ENCODE data around the gene IKZF1. TPM values are rescaled to one million over a fixed set of nuclear protein-coding genes. Genes with fewer than 3 reads are reported as not detected.
A peak's percentile ranks its signal among the peaks of the same experiment; 100 is the strongest.

The IKZF1 gene
- total and polyA plus RNA-seq, 9 of the 15 experiments (the other 6 are each of a cell fraction or from before 2014, with no cell fraction given), result 12.6 to 85.3 (median 44.7) TPM

DNA sequence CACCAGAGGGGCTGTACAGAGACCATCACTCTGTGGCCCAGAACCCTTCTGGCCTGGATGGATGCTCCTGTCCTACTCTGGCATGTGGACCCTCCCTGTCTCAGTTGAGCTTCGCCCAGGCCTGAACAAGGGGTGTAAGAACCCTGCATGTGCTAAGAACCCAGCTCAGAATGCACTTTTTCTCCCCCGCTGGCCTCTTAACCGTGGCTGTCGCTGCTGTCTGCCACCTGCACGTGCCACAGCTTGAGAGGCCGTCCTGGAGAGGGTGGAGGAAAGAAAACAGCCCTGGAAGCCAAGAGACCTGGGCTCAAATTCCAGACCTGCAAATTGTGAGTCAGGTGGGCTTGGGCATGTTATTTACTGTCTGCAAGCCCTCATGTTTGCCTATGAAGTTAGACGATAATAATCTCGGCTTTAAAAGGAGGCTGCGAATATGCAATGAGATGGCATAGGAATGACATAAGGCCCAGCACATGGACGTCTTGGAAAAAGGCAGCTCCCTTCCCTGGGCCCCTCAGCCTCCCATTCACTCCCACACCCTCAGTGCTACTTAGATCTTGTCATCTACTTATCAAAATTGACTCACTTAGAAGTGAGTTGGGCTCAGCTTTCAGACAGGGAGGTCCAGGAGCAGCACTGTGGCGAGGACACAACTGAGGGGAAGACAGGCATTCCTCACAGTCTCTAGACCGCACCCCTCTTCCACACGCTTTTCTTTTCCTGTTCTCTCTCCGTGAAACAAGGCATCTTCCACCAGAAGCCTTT lies 114.2 kb downstream of the IKZF1 start:
- H3K79me2 ChIP-seq (ENCODE audit: control insufficient read depth, insufficient read depth, low read length), result no peaks in the 10 kb centered on the region
- ChIA-PET CTCF (ENCODE audit: low intra/inter-chr PET ratio) (interaction anchor here (0.6 to 1.4 kb wide), 6 partner anchors 50 to 326 kb away, joined by 3 to 12 read pairs (median 5); partner anchors contain the start of gene ZPBP), POLR2A (interaction anchor here (0.9 to 1.1 kb wide), 2 partner anchors 11 to 13 kb away, joined by 3 to 4 read pairs; no protein-coding TSS in a partner anchor)
- BruUV-seq (replicated peaks), result no TSS peak
- in situ Hi-C loops (cut with MboI), result no loop called here
- 0 out of 2 replicates have a peak, but pooled peaks cover 4% of the 10 kb centered on the region for H4K20me1 ChIP-seq (replicated peaks; ENCODE audit: control insufficient read depth, insufficient read depth, low read length)
- H3K9ac ChIP-seq (ENCODE audit: insufficient read depth in 1 of 2, low read depth in 2 of 2, low read length in 2 of 2), result no peak overlapping the region
- no peak overlapping the region for H3K27ac ChIP-seq (ENCODE audit: extremely low read depth, low read depth, low read length)
- no peak overlapping the region for H3K4me2 ChIP-seq (ENCODE audit: insufficient read depth, low read length)
- ATAC-seq (no peak), FAIRE-seq (peak; percentile 49), DNase-seq (ENCODE audit: extremely low read depth in 1 of 4, low spot score in 3 of 4) (peak in 1 of 4 experiments; percentile 15)
- intact Hi-C loops (cut with micrococcal nuclease), result loop anchor here (1.0 to 10.0 kb wide), 7 partner anchors 51 to 564 kb away; no protein-coding TSS in a partner anchor
- H3K27me3 ChIP-seq (ENCODE audit: control insufficient read depth in 2 of 2, insufficient read depth in 2 of 2, low read length in 2 of 2), result 0 out of 5 replicates have a peak, but pooled peaks cover 0 to 2% of the 10 kb centered on the region in 2 experiments
- 17% methylated on average over 13 of the region's 14 CpGs for WGBS (ENCODE audit: insufficient coverage, low coverage, missing lambda C conversion rate)
- H3K9me1 ChIP-seq (ENCODE audit: control insufficient read depth, insufficient read depth, low read length), result no peaks in the 10 kb centered on the region
- TF ChIP-seq SOX6 (IDR thresholded peaks at IDR 0.05), result no peak
- no peak for TF ChIP-seq CTBP1 (IDR thresholded peaks at IDR 0.05; ENCODE audit: borderline replicate concordance)
- no peak for TF ChIP-seq RBM17 (IDR thresholded peaks at IDR 0.05; ENCODE audit: borderline replicate concordance, low read depth, low read length)
- no peak for TF ChIP-seq SMARCB1 (IDR thresholded peaks at IDR 0.05; ENCODE audit: insufficient read length, low read depth)
- TF ChIP-seq ZC3H8 (IDR thresholded peaks at IDR 0.05), result no peak
- no peak for TF ChIP-seq ZNF740 (CRISPR knock-in tag; IDR thresholded peaks at IDR 0.05)
- TF ChIP-seq ZNF740 (tag; IDR thresholded peaks at IDR 0.05), result no peak
- no peak for TF ChIP-seq BCOR (IDR thresholded peaks at IDR 0.05)
- no peak for TF ChIP-seq NRF1 (conservative IDR thresholded peaks at IDR 0.05 in 1 of 2, IDR thresholded peaks at IDR 0.05 in 1 of 2)
- TF ChIP-seq IFI16 (CRISPR knock-in tag; IDR thresholded peaks at IDR 0.05), result no peak
- TF ChIP-seq OTX1 (CRISPR knock-in tag; IDR thresholded peaks at IDR 0.05), result no peak
- TF ChIP-seq MCM3 (IDR thresholded peaks at IDR 0.05), result no peak
- no peak for TF ChIP-seq KDM1A (IDR thresholded peaks at IDR 0.05)
- TF ChIP-seq RFX5 (IDR thresholded peaks at IDR 0.05; ENCODE audit: low read depth, low read length), result no peak
- TF ChIP-seq, protein P1, sequence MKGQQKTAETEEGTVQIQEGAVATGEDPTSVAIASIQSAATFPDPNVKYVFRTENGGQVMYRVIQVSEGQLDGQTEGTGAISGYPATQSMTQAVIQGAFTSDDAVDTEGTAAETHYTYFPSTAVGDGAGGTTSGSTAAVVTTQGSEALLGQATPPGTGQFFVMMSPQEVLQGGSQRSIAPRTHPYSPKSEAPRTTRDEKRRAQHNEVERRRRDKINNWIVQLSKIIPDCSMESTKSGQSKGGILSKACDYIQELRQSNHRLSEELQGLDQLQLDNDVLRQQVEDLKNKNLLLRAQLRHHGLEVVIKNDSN (CRISPR knock-in tag; IDR thresholded peaks at IDR 0.05), result 0 out of 2 replicates have a peak, but pooled peaks have one; percentile 22
- peak; percentile 53; the same call in 1 of the 2 replicates for TF ChIP-seq BHLHE40 (IDR thresholded peaks at IDR 0.05; ENCODE audit: low read length)
- no peak for TF ChIP-seq ATF4 (CRISPR knock-in tag; IDR thresholded peaks at IDR 0.05)
- H3K4me1 ChIP-seq (replicated peaks in 1 of 2; ENCODE audit: control insufficient read depth in 2 of 2, insufficient read depth in 2 of 2, low read length in 2 of 2), result peaks cover 0 to 2% of the 10 kb centered on the region in 2 experiments; a peak in 1 of 5 replicates
- H3K4me3 ChIP-seq, result no peak overlapping the region
- no peaks in the 10 kb centered on the region for H3K36me3 ChIP-seq (ENCODE audit: control insufficient read depth, insufficient read depth, low read length)
- H2AFZ ChIP-seq (ENCODE audit: low read depth, low read length), result peak overlapping the region; percentile 7; the same call in 1 of the 2 replicates
- H3K9me3 ChIP-seq (replicated peaks; ENCODE audit: control insufficient read depth, insufficient read depth, low read depth, low read length), result no peaks in the 10 kb centered on the region
